ENCODE measurements around the gene THAP2. TPM values are rescaled to one million over a fixed set of nuclear protein-coding genes. Genes with fewer than 3 reads are reported as not detected.

Gene THAP2
- total RNA-seq, 1 donor from 2014 or later, result 4.9 TPM

- H3K27me3 ChIP-seq, result no peaks in the 10 kb centered on the region
- H3K4me3 ChIP-seq, result peak overlapping the region; percentile 92
- DNase-seq (peak; percentile 84), ATAC-seq (peak; percentile 47)
- H3K4me1 ChIP-seq, result peaks cover 26% of the 10 kb centered on the region
- H3K9me3 ChIP-seq, result no peaks in the 10 kb centered on the region
- H3K36me3 ChIP-seq, result peaks cover 25% of the 10 kb centered on the region
- H3K27ac ChIP-seq, result peak overlapping the region; percentile 96
- no peak for TF ChIP-seq CTCF (IDR thresholded peaks at IDR 0.05)
- intact Hi-C loops (cut with DNase I), result no loop called here
Measured at GRCh38 chr12:71662849-71663560, 1.1 kb upstream of the THAP2 start.

- peaks cover 9% of the 10 kb centered on the region for H3K36me3 ChIP-seq
- peak overlapping the region; percentile 92 for H3K4me3 ChIP-seq
- TF ChIP-seq CTCF (IDR thresholded peaks at IDR 0.05), result no peak
- intact Hi-C loops (cut with DNase I), result no loop called here
- H3K4me1 ChIP-seq, result peaks cover 26% of the 10 kb centered on the region
- ATAC-seq (peak; percentile 20), DNase-seq (no peak)
- peak overlapping the region; percentile 96 for H3K27ac ChIP-seq
- H3K27me3 ChIP-seq, result no peaks in the 10 kb centered on the region
- no peaks in the 10 kb centered on the region for H3K9me3 ChIP-seq
Measured at GRCh38 chr12:71664411-71665089, 449 bp downstream of the THAP2 start.

- no peaks in the 10 kb centered on the region for H3K27me3 ChIP-seq
- DNase-seq, result no peak
- peaks cover 26% of the 10 kb centered on the region for H3K4me1 ChIP-seq
- intact Hi-C loops (cut with DNase I), result no loop called here
- ATAC-seq, result no peak
- H3K36me3 ChIP-seq, result peaks cover 4% of the 10 kb centered on the region
- H3K4me3 ChIP-seq, result peak overlapping the region; percentile 92
- H3K27ac ChIP-seq, result peak overlapping the region; percentile 96
- TF ChIP-seq CTCF (IDR thresholded peaks at IDR 0.05), result no peak
- H3K9me3 ChIP-seq, result no peaks in the 10 kb centered on the region
Measured at GRCh38 chr12:71665090-71665463, 976 bp downstream of the THAP2 start.

- intact Hi-C loops (cut with DNase I), result no loop called here
- Histone ChIP-seq H3K9me3 (no peaks in the 10 kb centered on the region), H3K4me3 (no peak overlapping the region), H3K27me3 (no peaks in the 10 kb centered on the region), H3K27ac (no peak overlapping the region), H3K4me1 (peaks cover 19% of the 10 kb centered on the region), H3K36me3 (no peaks in the 10 kb centered on the region)
- DNase-seq (no peak), ATAC-seq (no peak)
- no peak for TF ChIP-seq CTCF (IDR thresholded peaks at IDR 0.05)
Measured at GRCh38 chr12:71666259-71666658, 2.2 kb downstream of the THAP2 start.

GRCh38 chr12:71671311-71671710 lies 7.2 kb downstream of the THAP2 start:
- Histone ChIP-seq H3K4me3 (no peak overlapping the region), H3K27me3 (no peaks in the 10 kb centered on the region), H3K9me3 (no peaks in the 10 kb centered on the region), H3K4me1 (no peaks in the 10 kb centered on the region), H3K27ac (no peak overlapping the region), H3K36me3 (no peaks in the 10 kb centered on the region)
- ATAC-seq (no peak), DNase-seq (no peak)
- no peak for TF ChIP-seq CTCF (IDR thresholded peaks at IDR 0.05)
- intact Hi-C loops (cut with DNase I), result no loop called here

Data from upper lobe of right lung (tissue), 1 donor.